SHP77 treated with DMSO at 0.1 percent for 48 hours (cell line): ENCODE measurements around the gene PARD3B.

Experiments used
- DNase-seq: peaks from one replicate; lab custom pipeline; 2025; lab: John Stamatoyannopoulos, UW

Gene PARD3B

GRCh38 chr2:204657024-204657423, 111.7 kb downstream of the PARD3B start:
- DNase-seq, result no peak

GRCh38 chr2:204662956-204663355, 117.7 kb downstream of the PARD3B start:
- no peak for DNase-seq

GRCh38 chr2:204663816-204664425, 118.6 kb downstream of the PARD3B start:
- DNase-seq, result no peak

- DNase-seq, result no peak
These were observed 119.4 kb downstream of the PARD3B start for GRCh38 chr2:204664708-204665121.

GRCh38 chr2:204665207-204665606, 119.9 kb downstream of the PARD3B start:
- no peak for DNase-seq

- no peak for DNase-seq
These were observed 120.5 kb downstream of the PARD3B start for GRCh38 chr2:204665771-204666170.

- no peak for DNase-seq
These were observed 122.7 kb downstream of the PARD3B start for GRCh38 chr2:204667990-204668389.

GRCh38 chr2:204669382-204669781, 124.1 kb downstream of the PARD3B start:
- no peak for DNase-seq

GRCh38 chr2:204670124-204670523, 124.8 kb downstream of the PARD3B start:
- DNase-seq, result no peak

- no peak for DNase-seq
These were observed 125.5 kb downstream of the PARD3B start for GRCh38 chr2:204670756-204671155.

- DNase-seq, result no peak
These were observed 127.5 kb downstream of the PARD3B start for GRCh38 chr2:204672772-204673171.

GRCh38 chr2:204673877-204674276, 128.6 kb downstream of the PARD3B start:
- DNase-seq, result no peak

GRCh38 chr2:204678031-204678430, 132.8 kb downstream of the PARD3B start:
- DNase-seq, result no peak

GRCh38 chr2:204680576-204680975, 135.3 kb downstream of the PARD3B start:
- no peak for DNase-seq

GRCh38 chr2:204681412-204681811, 136.1 kb downstream of the PARD3B start:
- no peak for DNase-seq

- no peak for DNase-seq
These were observed 138.1 kb downstream of the PARD3B start for GRCh38 chr2:204683384-204683783.

GRCh38 chr2:204686406-204686805, 141.1 kb downstream of the PARD3B start:
- DNase-seq, result no peak

- DNase-seq, result no peak
These were observed 142.5 kb downstream of the PARD3B start for GRCh38 chr2:204687776-204688175.

GRCh38 chr2:204691911-204692510, 146.7 kb downstream of the PARD3B start:
- peak; percentile 22 for DNase-seq

- DNase-seq, result no peak
These were observed 147.5 kb downstream of the PARD3B start for GRCh38 chr2:204692790-204693189.

- DNase-seq, result no peak
These were observed 148.0 kb downstream of the PARD3B start for GRCh38 chr2:204693262-204693661.

GRCh38 chr2:204695506-204695905, 150.2 kb downstream of the PARD3B start:
- no peak for DNase-seq

- DNase-seq, result no peak
These were observed 150.8 kb downstream of the PARD3B start for GRCh38 chr2:204696124-204696523.
